ENCODE results near the gene FAIM2.
A peak's percentile ranks its signal among the peaks of the same experiment; 100 is the strongest.

FAIM2 gene

GRCh38 chr12:49842519-49843352 lies 61.0 kb downstream of the FAIM2 start, which contains the start of gene BCDIN3D (continued):
- TF ChIP-seq, protein P1, sequence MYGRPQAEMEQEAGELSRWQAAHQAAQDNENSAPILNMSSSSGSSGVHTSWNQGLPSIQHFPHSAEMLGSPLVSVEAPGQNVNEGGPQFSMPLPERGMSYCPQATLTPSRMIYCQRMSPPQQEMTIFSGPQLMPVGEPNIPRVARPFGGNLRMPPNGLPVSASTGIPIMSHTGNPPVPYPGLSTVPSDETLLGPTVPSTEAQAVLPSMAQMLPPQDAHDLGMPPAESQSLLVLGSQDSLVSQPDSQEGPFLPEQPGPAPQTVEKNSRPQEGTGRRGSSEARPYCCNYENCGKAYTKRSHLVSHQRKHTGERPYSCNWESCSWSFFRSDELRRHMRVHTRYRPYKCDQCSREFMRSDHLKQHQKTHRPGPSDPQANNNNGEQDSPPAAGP (tag by site-specific recombination; IDR thresholded peaks at IDR 0.05): no peak; the same call in 1 of the 2 replicates
- TF ChIP-seq ZIC2 (tag by site-specific recombination; IDR thresholded peaks at IDR 0.05) (no peak), ZBTB17 (tag by site-specific recombination; IDR thresholded peaks at IDR 0.05) (peak; percentile 63), ZNF660 (tag by site-specific recombination; IDR thresholded peaks at IDR 0.05) (peak; percentile 75), ZNF350 (tag by site-specific recombination; IDR thresholded peaks at IDR 0.05) (no peak), ZNF266 (tag by site-specific recombination; IDR thresholded peaks at IDR 0.05; ENCODE audit: low read depth) (no peak), ZNF202 (tag by site-specific recombination; IDR thresholded peaks at IDR 0.05; ENCODE audit: borderline replicate concordance) (no peak), ZNF133 (tag by site-specific recombination; IDR thresholded peaks at IDR 0.05) (no peak), ZNF510 (tag by site-specific recombination; IDR thresholded peaks at IDR 0.05; ENCODE audit: insufficient replicate concordance) (no peak), SP3 (tag by site-specific recombination; IDR thresholded peaks at IDR 0.05) (peak; percentile 63; the same call in 1 of the 2 replicates), ZBTB44 (tag by site-specific recombination; IDR thresholded peaks at IDR 0.05) (no peak)
- TF ChIP-seq, protein P2, sequence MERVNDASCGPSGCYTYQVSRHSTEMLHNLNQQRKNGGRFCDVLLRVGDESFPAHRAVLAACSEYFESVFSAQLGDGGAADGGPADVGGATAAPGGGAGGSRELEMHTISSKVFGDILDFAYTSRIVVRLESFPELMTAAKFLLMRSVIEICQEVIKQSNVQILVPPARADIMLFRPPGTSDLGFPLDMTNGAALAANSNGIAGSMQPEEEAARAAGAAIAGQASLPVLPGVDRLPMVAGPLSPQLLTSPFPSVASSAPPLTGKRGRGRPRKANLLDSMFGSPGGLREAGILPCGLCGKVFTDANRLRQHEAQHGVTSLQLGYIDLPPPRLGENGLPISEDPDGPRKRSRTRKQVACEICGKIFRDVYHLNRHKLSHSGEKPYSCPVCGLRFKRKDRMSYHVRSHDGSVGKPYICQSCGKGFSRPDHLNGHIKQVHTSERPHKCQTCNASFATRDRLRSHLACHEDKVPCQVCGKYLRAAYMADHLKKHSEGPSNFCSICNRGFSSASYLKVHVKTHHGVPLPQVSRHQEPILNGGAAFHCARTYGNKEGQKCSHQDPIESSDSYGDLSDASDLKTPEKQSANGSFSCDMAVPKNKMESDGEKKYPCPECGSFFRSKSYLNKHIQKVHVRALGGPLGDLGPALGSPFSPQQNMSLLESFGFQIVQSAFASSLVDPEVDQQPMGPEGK (tag by site-specific recombination; IDR thresholded peaks at IDR 0.05): peak; percentile 73

- no peak overlapping the region for H3K27ac ChIP-seq (ENCODE audit: extremely low read depth, low read depth, low read length)
- ChIA-PET CTCF (interaction anchor here (0.6 to 6.7 kb wide), 36 partner anchors 9 to 324 kb away, joined by 3 to 96 read pairs (median 4); partner anchors contain the start of genes NCKAP5L and SMARCD1), POLR2A (interaction anchor here (1.0 to 2.5 kb wide), 4 partner anchors 10 to 77 kb away, joined by 3 to 15 read pairs (median 4); partner anchors contain the start of gene NCKAP5L)
- peaks cover 0 to 5% of the 10 kb centered on the region in 2 experiments; a peak in 1 of 3 replicates for H3K36me3 ChIP-seq (ENCODE audit: control insufficient read depth in 2 of 2, insufficient read depth in 1 of 2, low read length in 2 of 2)
- H3K4me1 ChIP-seq (ENCODE audit: control insufficient read depth, insufficient read depth, low read length): peaks cover 6% of the 10 kb centered on the region; the same call in 1 of the 2 replicates
- H3K4me3 ChIP-seq (ENCODE audit: low read depth, low read length): no peak overlapping the region
- H3K9me3 ChIP-seq (ENCODE audit: control insufficient read depth, insufficient read depth, low read depth, low read length): no peaks in the 10 kb centered on the region
- TF ChIP-seq ZBTB17 (tag by site-specific recombination; IDR thresholded peaks at IDR 0.05): 0 out of 2 replicates have a peak, but pooled peaks have one; percentile 13
- TF ChIP-seq ZNF10 (tag by site-specific recombination; IDR thresholded peaks at IDR 0.05): peak; percentile 22; the same call in 1 of the 2 replicates
- no peak for TF ChIP-seq ZNF664 (tag by site-specific recombination; IDR thresholded peaks at IDR 0.05)
- TF ChIP-seq ZNF639 (tag by site-specific recombination; IDR thresholded peaks at IDR 0.05): no peak
- no peak for TF ChIP-seq ZNF843 (tag by site-specific recombination; IDR thresholded peaks at IDR 0.05)
- no peak for TF ChIP-seq HIC1 (tag by site-specific recombination; IDR thresholded peaks at IDR 0.05)
- TF ChIP-seq ZNF23 (tag by site-specific recombination; IDR thresholded peaks at IDR 0.05; ENCODE audit: borderline replicate concordance): no peak
- no peak for TF ChIP-seq GLI4 (tag by site-specific recombination; IDR thresholded peaks at IDR 0.05)
- TF ChIP-seq, protein P3, sequence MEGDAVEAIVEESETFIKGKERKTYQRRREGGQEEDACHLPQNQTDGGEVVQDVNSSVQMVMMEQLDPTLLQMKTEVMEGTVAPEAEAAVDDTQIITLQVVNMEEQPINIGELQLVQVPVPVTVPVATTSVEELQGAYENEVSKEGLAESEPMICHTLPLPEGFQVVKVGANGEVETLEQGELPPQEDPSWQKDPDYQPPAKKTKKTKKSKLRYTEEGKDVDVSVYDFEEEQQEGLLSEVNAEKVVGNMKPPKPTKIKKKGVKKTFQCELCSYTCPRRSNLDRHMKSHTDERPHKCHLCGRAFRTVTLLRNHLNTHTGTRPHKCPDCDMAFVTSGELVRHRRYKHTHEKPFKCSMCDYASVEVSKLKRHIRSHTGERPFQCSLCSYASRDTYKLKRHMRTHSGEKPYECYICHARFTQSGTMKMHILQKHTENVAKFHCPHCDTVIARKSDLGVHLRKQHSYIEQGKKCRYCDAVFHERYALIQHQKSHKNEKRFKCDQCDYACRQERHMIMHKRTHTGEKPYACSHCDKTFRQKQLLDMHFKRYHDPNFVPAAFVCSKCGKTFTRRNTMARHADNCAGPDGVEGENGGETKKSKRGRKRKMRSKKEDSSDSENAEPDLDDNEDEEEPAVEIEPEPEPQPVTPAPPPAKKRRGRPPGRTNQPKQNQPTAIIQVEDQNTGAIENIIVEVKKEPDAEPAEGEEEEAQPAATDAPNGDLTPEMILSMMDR (tag by site-specific recombination; IDR thresholded peaks at IDR 0.05): peak; percentile 62; the same call in 1 of the 2 replicates
- no peak for TF ChIP-seq ZNF335 (tag by site-specific recombination; conservative IDR thresholded peaks at IDR 0.05)
- TF ChIP-seq, protein P4, sequence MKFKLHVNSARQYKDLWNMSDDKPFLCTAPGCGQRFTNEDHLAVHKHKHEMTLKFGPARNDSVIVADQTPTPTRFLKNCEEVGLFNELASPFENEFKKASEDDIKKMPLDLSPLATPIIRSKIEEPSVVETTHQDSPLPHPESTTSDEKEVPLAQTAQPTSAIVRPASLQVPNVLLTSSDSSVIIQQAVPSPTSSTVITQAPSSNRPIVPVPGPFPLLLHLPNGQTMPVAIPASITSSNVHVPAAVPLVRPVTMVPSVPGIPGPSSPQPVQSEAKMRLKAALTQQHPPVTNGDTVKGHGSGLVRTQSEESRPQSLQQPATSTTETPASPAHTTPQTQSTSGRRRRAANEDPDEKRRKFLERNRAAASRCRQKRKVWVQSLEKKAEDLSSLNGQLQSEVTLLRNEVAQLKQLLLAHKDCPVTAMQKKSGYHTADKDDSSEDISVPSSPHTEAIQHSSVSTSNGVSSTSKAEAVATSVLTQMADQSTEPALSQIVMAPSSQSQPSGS (tag by site-specific recombination; IDR thresholded peaks at IDR 0.05; ENCODE audit: low read depth): no peak
These were observed 64.6 kb downstream of the FAIM2 start for GRCh38 chr12:49838973-49839633.

Measured in HEK293 (cell line).